A549 treated with RU486 at 1 μM for 4 hours (cell line): Measurements from ENCODE around the gene ZDHHC13. TPM values are rescaled to one million over a fixed set of nuclear protein-coding genes. Genes with fewer than 3 reads are reported as not detected.

Source experiments
- total RNA-seq: library from RNA; stranded (reverse); fragments of 200-300 nt; extraction: Qiagen RNA extraction; gene quantifications from 5 replicates; pipeline ENCODE4 v1.2.3, GENCODE V29; 2022; ENCODE audit warnings: low read depth

Gene ZDHHC13, protein sequence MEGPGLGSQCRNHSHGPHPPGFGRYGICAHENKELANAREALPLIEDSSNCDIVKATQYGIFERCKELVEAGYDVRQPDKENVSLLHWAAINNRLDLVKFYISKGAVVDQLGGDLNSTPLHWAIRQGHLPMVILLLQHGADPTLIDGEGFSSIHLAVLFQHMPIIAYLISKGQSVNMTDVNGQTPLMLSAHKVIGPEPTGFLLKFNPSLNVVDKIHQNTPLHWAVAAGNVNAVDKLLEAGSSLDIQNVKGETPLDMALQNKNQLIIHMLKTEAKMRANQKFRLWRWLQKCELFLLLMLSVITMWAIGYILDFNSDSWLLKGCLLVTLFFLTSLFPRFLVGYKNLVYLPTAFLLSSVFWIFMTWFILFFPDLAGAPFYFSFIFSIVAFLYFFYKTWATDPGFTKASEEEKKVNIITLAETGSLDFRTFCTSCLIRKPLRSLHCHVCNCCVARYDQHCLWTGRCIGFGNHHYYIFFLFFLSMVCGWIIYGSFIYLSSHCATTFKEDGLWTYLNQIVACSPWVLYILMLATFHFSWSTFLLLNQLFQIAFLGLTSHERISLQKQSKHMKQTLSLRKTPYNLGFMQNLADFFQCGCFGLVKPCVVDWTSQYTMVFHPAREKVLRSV
- 11.7 to 18.1 TPM (median 17.2 TPM) in 5 replicates for total RNA-seq

DNA sequence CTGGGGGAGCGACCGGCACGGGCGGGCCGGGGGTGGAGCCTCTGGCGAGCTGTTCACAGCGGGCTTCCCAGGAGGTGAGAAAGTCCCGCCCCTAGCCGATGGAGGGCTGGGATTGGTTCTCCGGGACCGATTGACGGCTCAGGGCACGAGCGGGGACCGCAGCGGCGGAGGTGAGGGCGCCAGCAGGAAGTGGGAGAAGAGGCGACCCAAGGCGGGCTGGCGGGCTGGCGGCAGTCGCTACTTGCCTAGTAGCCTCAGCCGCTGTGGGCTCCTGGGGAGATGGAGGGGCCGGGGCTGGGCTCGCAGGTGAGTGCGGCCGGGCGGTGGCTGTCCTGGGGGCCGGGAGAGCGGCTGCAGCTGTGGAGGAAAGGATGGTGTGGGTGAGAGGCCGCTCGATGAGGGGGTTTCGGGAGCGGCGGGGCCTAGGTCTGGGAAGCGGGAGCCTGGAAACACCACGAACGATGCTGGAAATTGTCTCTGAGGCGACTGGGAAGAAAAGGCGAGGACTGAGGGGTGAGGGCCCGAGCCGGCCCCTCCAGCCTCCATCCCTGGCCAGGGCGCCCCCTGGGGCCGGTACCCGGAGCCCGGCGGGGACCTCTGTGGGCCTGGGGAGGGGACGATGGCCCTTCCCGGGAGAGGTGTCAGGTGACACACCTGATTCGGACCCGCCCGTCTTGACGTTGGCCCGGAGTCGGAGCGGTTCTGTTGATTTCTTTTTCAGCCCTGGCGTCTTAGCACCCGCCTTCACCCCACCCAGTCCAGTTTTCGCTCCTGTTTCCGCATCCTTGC is at the start of gene ZDHHC13:
Gene ZDHHC13, plus strand, starts transcription at position 198 of the 789 bp plus-strand sequence. Its CDS starts 82 bp downstream, at position 280.

DNA sequence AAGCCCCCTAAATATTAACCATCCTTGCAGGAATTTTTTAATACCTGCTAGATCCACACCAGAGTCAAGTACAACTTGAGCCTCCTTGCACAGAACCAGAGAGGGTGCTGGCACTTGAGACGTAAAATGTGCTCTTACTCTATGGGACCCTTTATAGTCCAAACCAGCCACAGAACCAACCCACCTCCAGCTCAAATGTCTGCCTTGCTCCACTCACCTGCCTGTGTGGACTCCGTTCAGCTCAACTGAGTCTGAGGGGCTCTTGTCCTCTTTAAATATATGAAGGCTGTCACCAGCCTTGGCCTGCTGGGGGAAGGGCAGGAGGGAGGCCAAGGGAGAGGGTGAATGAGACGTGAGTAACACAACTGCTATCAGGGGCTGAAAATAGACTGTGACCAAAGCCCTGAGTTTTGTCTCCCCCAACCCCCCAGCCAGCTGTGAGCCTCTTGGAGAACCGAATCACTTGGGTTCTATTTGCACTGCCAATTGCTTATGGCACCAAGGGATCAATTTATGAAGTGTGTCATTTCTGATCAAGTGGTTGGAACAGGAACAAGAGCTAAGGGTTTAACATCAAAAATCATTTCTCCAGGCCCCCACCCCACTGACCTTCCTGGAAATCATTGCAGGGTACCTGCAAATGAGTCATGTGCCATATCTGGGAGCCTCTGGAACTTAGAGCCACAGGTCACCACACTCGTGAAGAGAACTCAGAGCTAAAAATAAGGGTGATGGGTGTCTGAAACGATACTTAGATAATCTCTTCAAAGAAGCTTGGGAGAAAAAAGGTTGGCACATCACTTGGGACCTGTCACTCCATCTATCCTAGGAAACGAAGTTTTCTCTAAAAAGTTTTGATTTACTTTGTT is 85.0 kb downstream of the ZDHHC13 start, which contains the start of gene CSRP3:
Gene CSRP3, minus strand, starts transcription at position 247 of the 869 bp plus-strand sequence. CDS start 9,535 bp downstream, outside the sequence.

Other genes with a start within 250 kb of the ZDHHC13 start
- not detected in 5 replicates for gene MRGPRX1, start 177.8 kb upstream of the ZDHHC13 start, total RNA-seq
- gene MRGPRX2, start 56.5 kb upstream of the ZDHHC13 start, total RNA-seq: not detected in 5 replicates
- gene CSRP3, start 84.8 kb downstream of the ZDHHC13 start, total RNA-seq: not detected in 5 replicates
- gene E2F8, start 123.8 kb downstream of the ZDHHC13 start, total RNA-seq: 5.2 to 7.2 TPM (median 6.1 TPM) in 5 replicates